NCI-H748 (cell line): ENCODE results near the gene IQCM.

Experiments
- DNase-seq: peaks from one replicate; lab custom pipeline; 2025; ENCODE audit not compliant: unreplicated experiment; lab: John Stamatoyannopoulos, UW

IQCM gene

GRCh38 chr4:149322203-149322602, 493.4 kb downstream of the IQCM start:
- no peak for DNase-seq

- no peak for DNase-seq
Observed at GRCh38 chr4:149321438-149321837, 494.2 kb downstream of the IQCM start.

- DNase-seq, result no peak
Observed at GRCh38 chr4:149311076-149311475, 504.6 kb downstream of the IQCM start.

GRCh38 chr4:149306537-149306936, 509.1 kb downstream of the IQCM start:
- DNase-seq, result no peak
